Stimulated activated CD8-positive, alpha-beta memory T cell treated with anti-CD3 and anti-CD28 coated beads, Interleukin-7, amount 100 ng/mL, for 48 hours (primary cell): ENCODE data around the gene DBX2.
"Not testable (repeated sequence)": the region's sequence is repeated elsewhere in the genome, so short reads cannot be mapped to it uniquely, and the experiment has no call there.

Source experiments
- DNase-seq, 2 donors: peaks; one replicate each; pipeline ENCODE4 v3.0.0-alpha.2; 2020; ENCODE audit warnings: low read depth in 1 of 2; ENCODE audit errors: extremely low read depth in 1 of 2

The DBX2 gene

DNA sequence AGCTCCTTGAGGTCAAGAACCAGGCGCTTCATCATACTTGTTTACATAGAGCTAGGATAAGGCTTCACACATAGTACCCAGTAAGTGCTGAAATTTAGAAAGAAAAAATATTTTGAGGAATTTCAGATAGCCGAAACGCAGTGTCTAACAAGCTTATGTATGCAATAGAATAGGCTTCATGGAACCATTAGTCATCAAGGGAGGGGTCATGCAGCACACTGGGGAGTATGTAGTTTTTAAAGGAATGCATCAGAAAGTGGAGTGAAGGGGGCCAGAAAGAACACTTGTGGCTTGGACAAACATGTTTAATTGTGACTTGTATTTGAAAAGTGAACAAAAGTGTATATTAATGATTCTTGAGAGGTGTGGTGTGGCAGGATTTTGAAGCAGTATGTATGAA lies 38.1 kb downstream of the DBX2 start:
- DNase-seq, result no peak

DNA sequence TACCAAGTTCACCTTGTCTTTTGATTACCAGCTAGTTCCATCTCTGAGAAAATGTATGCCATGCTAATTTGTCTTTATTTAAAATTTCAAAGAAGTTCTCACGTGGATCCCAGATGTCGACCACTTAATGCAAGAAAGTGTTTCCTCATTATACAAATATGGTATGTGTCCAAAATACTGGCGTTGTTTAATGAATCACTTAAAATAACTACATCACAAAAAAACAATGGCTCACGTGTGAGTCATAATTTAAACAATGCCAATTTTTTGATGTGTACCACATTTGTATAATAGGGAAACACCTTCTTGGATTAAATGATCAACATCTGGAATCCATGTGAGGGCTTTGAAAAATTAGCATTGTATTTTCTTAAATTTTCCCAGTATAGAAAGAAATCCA lies 40.8 kb downstream of the DBX2 start:
- DNase-seq, result no peak

DNA sequence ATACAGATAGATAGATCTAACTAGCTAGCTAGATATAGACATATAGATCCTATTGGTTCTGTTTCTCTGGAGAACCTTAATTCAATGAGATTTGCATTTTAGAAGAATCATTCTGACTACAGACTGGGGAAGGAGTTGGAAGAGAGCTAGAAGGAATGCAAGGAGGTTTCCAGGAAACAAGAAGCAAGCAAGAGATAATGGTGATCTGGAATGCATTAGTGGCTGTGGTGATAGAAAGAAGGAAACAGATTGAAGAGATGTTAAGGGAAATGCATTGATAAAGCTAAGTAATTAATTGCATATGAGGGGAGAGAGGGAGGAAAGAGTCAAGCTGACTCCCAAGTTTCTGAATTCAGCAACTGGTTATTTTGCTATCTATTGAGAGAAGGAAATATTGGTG lies 42.7 kb downstream of the DBX2 start:
- DNase-seq, result no peak

DNA sequence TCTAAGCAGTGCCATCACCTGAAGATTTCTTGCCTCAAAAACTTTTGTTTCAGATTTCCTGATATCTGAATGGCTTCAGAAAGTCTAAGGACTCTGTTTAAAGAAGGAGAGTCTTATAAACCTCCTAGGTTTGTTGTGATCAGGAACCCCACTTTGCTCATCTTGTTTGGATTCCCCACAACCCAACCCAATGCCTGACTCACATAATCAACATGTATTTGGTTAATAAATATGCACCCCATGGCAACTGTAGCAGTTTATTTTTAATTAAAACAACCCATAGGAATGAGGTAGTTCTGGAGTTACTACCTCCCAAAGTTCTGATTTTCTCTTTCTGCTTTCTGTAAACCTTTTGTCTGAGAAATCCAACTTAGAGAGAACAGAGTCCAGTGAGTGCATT lies 51.5 kb downstream of the DBX2 start:
- DNase-seq, result no peak

- DNase-seq, result no peak
These were observed 57.7 kb downstream of the DBX2 start for GRCh38 chr12:44993161-44993560.

GRCh38 chr12:44984863-44985262 lies 66.0 kb downstream of the DBX2 start:
- DNase-seq, result not testable (repeated sequence)

DNA sequence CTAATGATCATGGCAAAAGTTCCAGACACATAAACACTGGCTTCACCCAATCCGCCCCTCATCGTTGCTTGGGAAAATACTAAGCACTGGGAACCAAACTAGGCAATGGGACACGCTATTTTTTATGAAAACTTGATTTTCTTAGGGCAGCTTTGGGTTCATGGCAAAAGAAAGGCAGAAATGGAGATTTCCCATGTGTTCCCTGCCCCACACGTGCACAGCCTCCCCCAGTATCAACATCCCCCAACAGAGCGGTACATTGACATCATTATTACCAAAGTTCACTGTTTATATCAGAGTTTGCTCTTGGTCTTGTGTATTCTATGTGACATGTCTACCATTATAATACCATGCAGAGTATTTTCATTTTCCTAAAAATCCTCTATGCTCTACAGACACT lies 71.0 kb downstream of the DBX2 start:
- no peak for DNase-seq

DNA sequence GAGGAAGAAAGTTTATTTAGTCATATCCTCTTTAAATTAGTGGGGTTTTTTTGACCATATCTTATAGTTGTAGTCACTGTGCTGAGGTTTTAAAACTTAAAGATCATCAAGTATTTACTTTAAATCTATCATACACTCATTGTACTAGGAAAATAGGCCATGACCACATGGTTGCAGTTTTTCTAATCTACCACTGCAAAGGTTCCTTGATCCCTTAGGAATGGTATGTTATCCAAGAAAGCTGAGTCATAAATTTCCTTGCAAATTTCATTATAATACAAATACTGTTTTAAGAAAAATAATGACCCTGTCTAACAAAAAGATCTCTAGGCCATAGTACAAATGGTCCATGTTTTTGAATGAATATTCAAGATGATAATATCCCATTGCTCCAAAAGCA lies 74.7 kb downstream of the DBX2 start:
- DNase-seq, result no peak

DNA sequence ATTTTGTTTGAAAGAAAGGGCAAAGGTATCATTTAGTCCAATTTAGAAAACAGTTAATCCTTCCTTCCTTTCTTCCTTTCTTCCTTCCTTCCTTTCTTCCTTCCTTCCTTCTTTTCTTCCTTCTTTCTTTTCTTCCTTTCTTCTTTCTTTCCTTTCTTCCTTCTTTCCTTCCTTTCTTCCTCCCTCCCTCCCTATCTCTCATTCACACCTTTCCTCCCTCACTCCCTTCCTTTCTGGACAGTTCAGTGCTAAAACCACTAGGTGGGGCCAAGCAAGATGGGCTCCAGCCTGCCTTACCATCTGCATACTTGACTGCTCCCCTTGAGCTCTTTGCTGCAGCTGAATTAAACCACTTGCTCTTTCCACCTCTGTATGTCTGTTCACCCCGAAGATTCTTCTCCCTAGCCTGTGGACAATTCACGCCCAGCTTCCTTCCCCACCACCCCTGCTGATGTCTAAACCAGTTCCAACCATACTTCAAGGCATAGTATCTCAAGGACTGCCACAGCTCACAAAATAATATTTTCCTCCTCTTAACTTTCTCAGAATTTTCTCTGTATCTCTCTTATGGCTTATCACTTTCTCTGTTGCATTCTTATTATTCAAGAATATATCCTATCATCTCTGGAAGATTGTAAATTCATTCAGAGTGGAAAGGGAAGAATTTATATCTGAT lies 78.0 kb downstream of the DBX2 start:
- DNase-seq, result no peak

DNA sequence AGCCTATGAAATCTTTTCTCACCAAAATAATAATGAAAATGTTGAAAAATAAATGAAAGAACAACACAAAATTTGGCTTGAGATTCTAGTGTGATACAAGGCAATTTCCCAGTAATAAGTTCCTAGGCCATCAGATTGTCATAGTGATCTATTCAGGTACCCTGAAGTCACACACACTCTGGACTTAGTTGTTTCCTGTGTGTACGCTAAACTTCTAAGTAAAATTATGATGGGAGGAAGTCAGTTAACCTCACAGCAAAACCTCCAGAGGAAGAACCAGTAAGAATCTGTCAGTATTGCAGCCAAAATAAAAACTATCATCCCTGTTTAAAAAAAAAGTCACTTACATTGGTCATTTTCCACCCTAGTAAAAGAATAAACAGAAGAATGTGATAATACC lies 81.9 kb downstream of the DBX2 start:
- DNase-seq, result no peak
